ENCODE results near the gene GIPR. TPM values are rescaled to one million over a fixed set of nuclear protein-coding genes. Genes with fewer than 3 reads are reported as not detected.

The GIPR gene
- total and polyA plus RNA-seq, 10 of the 15 experiments (the other 5 are each of a cell fraction or from before 2014, with no cell fraction given), result 1.7 to 26.3 (median 13.7) TPM

GRCh38 chr19:45676851-45677263, 8.8 kb downstream of the GIPR start:
- FAIRE-seq, result no peak
- peak; percentile 42 for TF ChIP-seq MYC (IDR thresholded peaks at IDR 0.05; ENCODE audit: insufficient read depth, insufficient read length, insufficient replicate concordance, low read length, severe bottlenecking)
- TF ChIP-seq BACH1 (IDR thresholded peaks at IDR 0.05; ENCODE audit: borderline replicate concordance), result peak; percentile 46; the same call in 1 of the 2 replicates
- no peak for TF ChIP-seq BCL3 (IDR thresholded peaks at IDR 0.05; ENCODE audit: borderline replicate concordance, insufficient read depth, low read depth, low read length, poor library complexity, severe bottlenecking)
- TF ChIP-seq NFYA (IDR thresholded peaks at IDR 0.05; ENCODE audit: borderline replicate concordance, low read depth, low read length), result no peak
- no peak for TF ChIP-seq SP1 (IDR thresholded peaks at IDR 0.05; ENCODE audit: low read depth, low read length)
- no peak for TF ChIP-seq REST (IDR thresholded peaks at IDR 0.05; ENCODE audit: low read depth, low read length)
- 0 out of 2 replicates have a peak, but pooled peaks have one; percentile 5 for TF ChIP-seq CREM (IDR thresholded peaks at IDR 0.05; ENCODE audit: low read depth)
- TF ChIP-seq ZNF24 (IDR thresholded peaks at IDR 0.05), result no peak
- peak in 1 of 2 experiments; percentile 25; a peak in 1 of 3 replicates for TF ChIP-seq EGR1 (IDR thresholded peaks at IDR 0.05; ENCODE audit: borderline replicate concordance in 1 of 2, low read depth in 2 of 2, low read length in 2 of 2)
- peak; percentile 62 to 79 for TF ChIP-seq BHLHE40 (IDR thresholded peaks at IDR 0.05; ENCODE audit: borderline replicate concordance in 1 of 2, low read depth in 2 of 2, low read length in 1 of 2)
- TF ChIP-seq MXI1 (IDR thresholded peaks at IDR 0.05; ENCODE audit: low read depth, low read length), result peak; percentile 55; the same call in 1 of the 2 replicates
- TF ChIP-seq MLLT1 (IDR thresholded peaks at IDR 0.05), result no peak

More at GRCh38 chr19:45676851-45677263, 8.8 kb downstream of the GIPR start:
- SMC1A ChIA-PET (ENCODE audit: uncharacterized antibody, unreplicated experiment), result interaction anchor here (1.0 to 2.8 kb wide), 3 partner anchors 10 to 31 kb away, joined by 3 to 9 read pairs (median 5); partner anchors contain the start of gene QPCTL
- POLR2A ChIA-PET, result interaction anchor here (0.6 to 6.2 kb wide), 7 partner anchors 8 to 1065 kb away, joined by 3 to 54 read pairs (median 5); partner anchors contain the start of genes QPCTL, SIX5 and SNRPD2
- RAD21 ChIA-PET (ENCODE audit: unreplicated experiment), result interaction anchor here (0.8 to 2.1 kb wide), 4 partner anchors 8 to 109 kb away, joined by 3 to 9 read pairs (median 4); partner anchors contain the start of genes GIPR, QPCTL and SNRPD2
- Histone ChIP-seq H3K9ac (ENCODE audit: control insufficient read depth, insufficient read depth, low read length) (peak overlapping the region; percentile 55; the same call in 1 of the 2 replicates), H2AFZ (ENCODE audit: control insufficient read depth, low read depth, low read length) (peak overlapping the region; percentile 64), H3K36me3 (ENCODE audit: control insufficient read depth in 2 of 2, insufficient read depth in 2 of 2, low read length in 1 of 2) (peaks cover 3 to 6% of the 10 kb centered on the region in 2 experiments; a peak in 3 of 4 replicates), H3K79me2 (ENCODE audit: control insufficient read depth, insufficient read depth, low read length) (no peaks in the 10 kb centered on the region), H3K4me1 (ENCODE audit: control insufficient read depth, insufficient read depth, low read length) (peaks cover 16% of the 10 kb centered on the region), H3K4me3 (peak overlapping the region; percentile 63), H3K9me3 (replicated peaks; ENCODE audit: control insufficient read depth, insufficient read depth, low read length) (no peaks in the 10 kb centered on the region), H3K4me2 (ENCODE audit: control insufficient read depth, insufficient read depth) (peak overlapping the region; percentile 96), H4K20me1 (ENCODE audit: control insufficient read depth, insufficient read depth) (no peaks in the 10 kb centered on the region; the same call in 1 of the 2 replicates), H3K27me3 (replicated peaks in 1 of 2; ENCODE audit: control insufficient read depth in 2 of 2, insufficient read depth in 2 of 2, low read length in 1 of 2) (no peaks in the 10 kb centered on the region), H3K27ac (ENCODE audit: control insufficient read depth, insufficient read depth) (peak overlapping the region; percentile 1)
- no peak for DNase-seq (ENCODE audit: low read depth, low spot score)
- intact Hi-C loops (cut with micrococcal nuclease; ENCODE audit: unreplicated experiment) (no loop called here), in situ Hi-C loops (cut with MboI) (no loop called here)
- CTCF ChIA-PET, result interaction anchor here (0.5 to 3.3 kb wide), 6 partner anchors 13 to 895 kb away, joined by 3 to 27 read pairs (median 3); partner anchors contain the start of genes QPCTL and SNRPD2
- WGBS (ENCODE audit: insufficient coverage, insufficient replicate concordance, low lambda C conversion rate, missing lambda C conversion rate), result 20% methylated on average over 25 of the region's 28 CpGs
- no TSS peak for BruUV-seq (replicated peaks)
- peak; percentile 51 for ATAC-seq
